Measurements from ENCODE around the gene EMP2. TPM values are rescaled to one million over a fixed set of nuclear protein-coding genes. Genes with fewer than 3 reads are reported as not detected.

EMP2 gene
- total RNA-seq (2012; rRNA removed) (17.8 and 18.3 TPM in 2 replicates), polyA plus RNA-seq (2012; rRNA removed) (13.8 and 16.3 TPM in 2 replicates), Bru-seq, nascent RNA (percentile 44 among the genes with signal in this experiment), BruChase-seq, experiment 1, labeled RNA remaining after a 6-hour chase (percentile 50 among the genes with signal in this experiment), BruChase-seq, experiment 2, labeled RNA remaining after a 2-hour chase (percentile 39 among the genes with signal in this experiment)
- 7.1 and 7.3 TPM in 2 replicates for polyA plus RNA-seq (2012; cell fraction: cytosol; rRNA removed)
- polyA plus RNA-seq (2012; cell fraction: nucleus; rRNA removed; ENCODE audit: low replicate concordance) = 4.1 and 6.2 TPM in 2 replicates
- long read RNA-seq, full-length matches to known transcripts = 2 of 3 reads
- long read RNA-seq, partial matches to known transcripts = 0 of 3 reads
- long read RNA-seq, other reads (novel, unspliced or antisense) = 1 of 3 reads

- H4K5ac ChIP-seq (ENCODE audit: low read depth, low read length) = peak within 1 kb of the TSS; percentile 32
- DNase-seq = peak; percentile 65
- POLR2A ChIA-PET (ENCODE audit: unreplicated experiment) = interaction anchor here (0.8 kb wide), 1 partner anchor 29 kb away, joined by 3 read pairs; no protein-coding TSS in a partner anchor
- H3K36me3 ChIP-seq (ENCODE audit: control insufficient read depth, insufficient read depth, low read length) = no peaks in the 10 kb centered on the region
- peaks cover 4% of the 10 kb centered on the region; the same call in 1 of the 2 replicates for H4K20me1 ChIP-seq (ENCODE audit: insufficient read depth, low read length)
- peak within 1 kb of the TSS; percentile 33 for H3K18ac ChIP-seq (ENCODE audit: low read depth, low read length)
- dilution Hi-C loops (cut with HindIII; ENCODE audit: low sequenced_read_pairs, unreplicated experiment) = no loop called here
- peak within 1 kb of the TSS; percentile 27 for H3K56ac ChIP-seq (ENCODE audit: extremely low read depth, insufficient read depth, low read length)
- H3K27ac ChIP-seq (ENCODE audit: insufficient read depth, low read length) = peak within 1 kb of the TSS; percentile 49
- H3K9me1 ChIP-seq (ENCODE audit: insufficient read depth, low read length) = peaks cover 20% of the 10 kb centered on the region; the same call in 1 of the 2 replicates
- intact Hi-C loops (cut with micrococcal nuclease) = no loop called here
- peak within 1 kb of the TSS; percentile 97 for H2AFZ ChIP-seq (replicated peaks; ENCODE audit: low read length, poor library complexity)
- peak within 1 kb of the TSS; percentile 70 for H3K4me3 ChIP-seq (ENCODE audit: insufficient read depth, low read depth, low read length)
- no peaks in the 10 kb centered on the region for H3K9me3 ChIP-seq (ENCODE audit: control insufficient read depth, insufficient read depth, low read length)
- H2BK5ac ChIP-seq (ENCODE audit: low read depth, low read length, poor library complexity, severe bottlenecking) = peak within 1 kb of the TSS; percentile 30
- ATAC-seq (ENCODE audit: low read depth) = peak; percentile 94
- H2BK120ac ChIP-seq (ENCODE audit: low read depth, low read length) = peak within 1 kb of the TSS; percentile 46; the same call in 1 of the 2 replicates
- in situ Hi-C loops (cut with MboI; ENCODE audit: low sequenced_read_pairs) = no loop called here
- BruUV-seq (replicated peaks) = no TSS peak
- H2BK15ac ChIP-seq (ENCODE audit: low read depth, low read length) = no peak within 1 kb of the TSS
- peaks cover 12 to 43% of the 10 kb centered on the region in 2 experiments for H3K79me1 ChIP-seq (ENCODE audit: low read depth in 1 of 2, low read length in 2 of 2)
- H3K9ac ChIP-seq (ENCODE audit: low read depth, low read length) = peak within 1 kb of the TSS; percentile 65
- H3K4ac ChIP-seq (ENCODE audit: low read depth, low read length) = peak within 1 kb of the TSS; percentile 52
- 0% methylated on average over 1 of the region's 91 CpGs; no CpG with 5 or more reads in 1 of the 2 experiments for WGBS, 2 experiments (ENCODE audit: extremely low coverage in 2 of 2, insufficient read length in 1 of 2)
- peak within 1 kb of the TSS; percentile 83 for H3K14ac ChIP-seq (replicated peaks; ENCODE audit: low read depth, low read length)
- H3K4me1 ChIP-seq (ENCODE audit: control insufficient read depth, insufficient read depth, low read length) = peaks cover 30% of the 10 kb centered on the region
- peak within 1 kb of the TSS; percentile 88 for H3K4me2 ChIP-seq (ENCODE audit: low read depth, low read length)
- CTCF ChIA-PET = interaction anchor here (0.6 to 0.9 kb wide), 2 partner anchors 31 to 160 kb away, joined by 3 read pairs; no protein-coding TSS in a partner anchor
- H2BK20ac ChIP-seq (ENCODE audit: low read depth, low read length) = peak within 1 kb of the TSS; percentile 61
- H2AK9ac ChIP-seq (replicated peaks; ENCODE audit: low read depth, low read length, poor library complexity) = peak within 1 kb of the TSS; percentile 86
- peak within 1 kb of the TSS; percentile 66 to 86; a peak in 3 of 4 replicates for H4K8ac ChIP-seq (ENCODE audit: low read depth in 2 of 2, low read length in 2 of 2)
- H2AK5ac ChIP-seq (ENCODE audit: low read depth, low read length) = peak within 1 kb of the TSS; percentile 79
- H3K27me3 ChIP-seq (ENCODE audit: control insufficient read depth, insufficient read depth, low read length) = no peaks in the 10 kb centered on the region
- H4K91ac ChIP-seq (ENCODE audit: insufficient read depth, low read depth, low read length) = peak within 1 kb of the TSS; percentile 26
- peak within 1 kb of the TSS; percentile 36 for H3K23ac ChIP-seq (ENCODE audit: low read depth, low read length)
- TF ChIP-seq FOS (IDR thresholded peaks at IDR 0.05; ENCODE audit: low read depth, low read length) = no peak
- TF ChIP-seq MAZ (IDR thresholded peaks at IDR 0.05; ENCODE audit: borderline replicate concordance, low read depth, low read length) = peak; percentile 95
- TF ChIP-seq, protein P1, sequence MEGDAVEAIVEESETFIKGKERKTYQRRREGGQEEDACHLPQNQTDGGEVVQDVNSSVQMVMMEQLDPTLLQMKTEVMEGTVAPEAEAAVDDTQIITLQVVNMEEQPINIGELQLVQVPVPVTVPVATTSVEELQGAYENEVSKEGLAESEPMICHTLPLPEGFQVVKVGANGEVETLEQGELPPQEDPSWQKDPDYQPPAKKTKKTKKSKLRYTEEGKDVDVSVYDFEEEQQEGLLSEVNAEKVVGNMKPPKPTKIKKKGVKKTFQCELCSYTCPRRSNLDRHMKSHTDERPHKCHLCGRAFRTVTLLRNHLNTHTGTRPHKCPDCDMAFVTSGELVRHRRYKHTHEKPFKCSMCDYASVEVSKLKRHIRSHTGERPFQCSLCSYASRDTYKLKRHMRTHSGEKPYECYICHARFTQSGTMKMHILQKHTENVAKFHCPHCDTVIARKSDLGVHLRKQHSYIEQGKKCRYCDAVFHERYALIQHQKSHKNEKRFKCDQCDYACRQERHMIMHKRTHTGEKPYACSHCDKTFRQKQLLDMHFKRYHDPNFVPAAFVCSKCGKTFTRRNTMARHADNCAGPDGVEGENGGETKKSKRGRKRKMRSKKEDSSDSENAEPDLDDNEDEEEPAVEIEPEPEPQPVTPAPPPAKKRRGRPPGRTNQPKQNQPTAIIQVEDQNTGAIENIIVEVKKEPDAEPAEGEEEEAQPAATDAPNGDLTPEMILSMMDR (conservative IDR thresholded peaks at IDR 0.05; ENCODE audit: low read depth, low read length) = peak; percentile 57
- TF ChIP-seq BHLHE40 (IDR thresholded peaks at IDR 0.05; ENCODE audit: low read depth, low read length) = peak; percentile 14; the same call in 1 of the 2 replicates
- no peak for TF ChIP-seq NFE2L2 (IDR thresholded peaks at IDR 0.05; ENCODE audit: low read depth, low read length)
- TF ChIP-seq ELK1 (IDR thresholded peaks at IDR 0.05; ENCODE audit: borderline replicate concordance, low read depth, low read length) = no peak
- TF ChIP-seq CEBPB (IDR thresholded peaks at IDR 0.05; ENCODE audit: low read depth, low read length) = no peak
- TF ChIP-seq POLR2A (IDR thresholded peaks at IDR 0.05; ENCODE audit: low read depth, low read length) = peak; percentile 69
- TF ChIP-seq MAFK (IDR thresholded peaks at IDR 0.05; ENCODE audit: low read depth, low read length) = no peak
- TF ChIP-seq RFX5 (IDR thresholded peaks at IDR 0.05; ENCODE audit: low read depth, low read length) = no peak
- TF ChIP-seq RAD21 (IDR thresholded peaks at IDR 0.05; ENCODE audit: low read length) = peak; percentile 29; the same call in 1 of the 2 replicates
- no peak for TF ChIP-seq RCOR1 (IDR thresholded peaks at IDR 0.05; ENCODE audit: insufficient replicate concordance, low read length)
Observed at GRCh38 chr16:10579965-10580882, at the start of gene EMP2. Gene EMP2 (minus strand): TSS chr16:10580598. CDS start chr16:10547617, 32,981 bp downstream.
